B cell (primary cell): ENCODE data around the gene CTIF.

Experiments
- EZH2 ChIP-seq: IDR thresholded peaks from 2 replicates; pipeline ENCODE4 v1.6.1; 2012; ENCODE audit warnings: borderline replicate concordance, low read depth, mild to moderate bottlenecking, moderate library complexity, low read length; ENCODE audit not compliant: insufficient read depth, poor library complexity, severe bottlenecking
- TF ChIP-seq, protein P1 (sequence below): fragments of 200-600 bp; IDR thresholded peaks from one replicate; pipeline ENCODE4 v1.8.0; 2022; ENCODE audit warnings: antibody characterized with exemption, mild to moderate bottlenecking

DNA sequence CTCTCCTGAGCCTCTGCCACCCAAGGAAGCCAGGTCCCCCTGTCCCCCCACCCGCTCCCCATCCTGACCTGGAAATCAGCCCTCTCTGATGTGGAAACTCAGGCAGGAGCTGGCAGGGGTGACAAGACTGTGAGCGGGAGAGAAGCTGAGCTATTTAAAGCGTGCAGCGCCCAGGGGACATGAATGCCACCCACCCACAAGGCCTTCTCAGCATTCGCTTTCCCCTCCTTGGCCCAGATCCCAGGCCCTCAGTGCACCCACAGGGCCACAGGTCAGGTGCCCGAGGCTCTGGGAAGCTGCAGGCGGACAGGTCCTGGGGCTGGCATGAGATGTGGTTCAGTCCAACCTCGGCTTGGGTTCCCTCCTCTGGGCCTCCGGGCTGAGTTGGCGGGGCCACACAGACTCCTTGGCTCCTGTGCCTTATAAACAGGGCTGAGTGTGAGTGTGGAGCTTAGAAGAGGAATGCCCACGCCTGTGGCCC, 243.6 kb downstream of the CTIF start:
- TF ChIP-seq, protein P1, sequence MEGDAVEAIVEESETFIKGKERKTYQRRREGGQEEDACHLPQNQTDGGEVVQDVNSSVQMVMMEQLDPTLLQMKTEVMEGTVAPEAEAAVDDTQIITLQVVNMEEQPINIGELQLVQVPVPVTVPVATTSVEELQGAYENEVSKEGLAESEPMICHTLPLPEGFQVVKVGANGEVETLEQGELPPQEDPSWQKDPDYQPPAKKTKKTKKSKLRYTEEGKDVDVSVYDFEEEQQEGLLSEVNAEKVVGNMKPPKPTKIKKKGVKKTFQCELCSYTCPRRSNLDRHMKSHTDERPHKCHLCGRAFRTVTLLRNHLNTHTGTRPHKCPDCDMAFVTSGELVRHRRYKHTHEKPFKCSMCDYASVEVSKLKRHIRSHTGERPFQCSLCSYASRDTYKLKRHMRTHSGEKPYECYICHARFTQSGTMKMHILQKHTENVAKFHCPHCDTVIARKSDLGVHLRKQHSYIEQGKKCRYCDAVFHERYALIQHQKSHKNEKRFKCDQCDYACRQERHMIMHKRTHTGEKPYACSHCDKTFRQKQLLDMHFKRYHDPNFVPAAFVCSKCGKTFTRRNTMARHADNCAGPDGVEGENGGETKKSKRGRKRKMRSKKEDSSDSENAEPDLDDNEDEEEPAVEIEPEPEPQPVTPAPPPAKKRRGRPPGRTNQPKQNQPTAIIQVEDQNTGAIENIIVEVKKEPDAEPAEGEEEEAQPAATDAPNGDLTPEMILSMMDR = no peak
- no peak for TF ChIP-seq EZH2
